EH (cell line): ENCODE data around the gene PKP3.
"Not testable (repeated sequence)": the region's sequence is repeated elsewhere in the genome, so short reads cannot be mapped to it uniquely, and the experiment has no call there.

Source experiments
- DNase-seq: peaks from one replicate; pipeline ENCODE4 v3.0.0-alpha.2; 2015; ENCODE audit warnings: low read depth

Gene PKP3

DNA sequence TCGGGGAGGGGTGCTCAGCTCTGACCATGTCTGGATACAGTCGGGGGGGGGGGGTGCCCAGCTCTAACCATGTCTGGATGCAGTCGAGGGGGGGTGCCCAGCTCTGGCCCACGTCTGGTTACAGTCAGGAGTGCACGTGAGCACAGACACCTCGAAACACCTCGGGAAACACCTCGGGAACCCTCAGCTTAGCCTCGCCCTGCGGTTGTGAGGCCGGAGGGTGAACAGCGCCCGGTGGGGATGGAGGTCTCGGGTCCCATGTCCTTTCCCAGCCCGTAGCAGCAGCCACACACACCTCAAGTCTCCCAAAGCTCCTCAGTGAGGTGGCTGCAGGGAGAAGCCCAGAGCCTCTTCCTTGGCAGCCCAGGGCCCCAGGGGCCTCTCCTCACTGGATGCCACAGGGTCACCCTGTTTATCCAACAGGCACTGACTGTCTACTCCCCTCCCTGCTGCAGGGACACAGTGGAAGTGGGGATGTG, 18.7 kb downstream of the PKP3 start:
- DNase-seq = no peak

GRCh38 chr11:413120-414081, 19.4 kb downstream of the PKP3 start:
- DNase-seq = peak; percentile 19

- no peak for DNase-seq
These were observed 20.4 kb downstream of the PKP3 start for GRCh38 chr11:414318-414857.

- DNase-seq = no peak
These were observed 21.6 kb downstream of the PKP3 start for GRCh38 chr11:415640-416041.

DNA sequence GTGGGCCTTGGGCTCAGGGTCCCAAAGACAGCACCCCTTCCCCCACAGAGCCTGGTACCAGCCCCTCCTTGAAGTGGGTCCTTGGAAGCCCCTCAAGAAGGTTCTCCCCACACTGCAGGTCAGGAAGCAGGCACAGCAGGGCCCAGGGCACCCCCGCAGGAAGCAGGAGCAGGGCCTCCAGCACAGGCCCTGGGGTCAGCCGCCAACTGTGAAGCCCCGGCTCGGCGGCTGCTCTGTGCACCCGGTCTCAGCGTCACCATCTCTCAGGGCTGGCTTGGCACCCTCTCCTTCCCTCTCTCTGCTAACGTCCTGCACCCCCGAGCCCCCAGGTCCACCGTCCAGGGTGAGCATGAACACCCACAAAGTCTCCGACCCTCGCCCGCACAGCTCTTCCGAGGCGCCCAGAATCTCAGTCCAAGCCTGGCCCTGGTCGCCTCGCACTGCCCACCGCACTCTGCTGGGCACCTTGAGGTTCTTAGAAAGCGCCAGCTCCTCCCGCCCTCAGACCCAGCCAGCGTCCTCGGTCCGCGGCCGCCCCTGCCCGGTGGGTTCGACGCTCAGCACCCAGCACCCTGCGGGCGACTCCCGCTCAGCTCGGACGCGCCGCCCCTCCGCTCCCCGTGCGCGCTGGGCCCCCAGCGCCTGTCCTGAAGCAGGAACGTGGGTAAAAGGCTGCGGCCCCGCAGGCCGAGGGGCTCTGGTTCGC, 22.2 kb downstream of the PKP3 start:
- no peak for DNase-seq

DNA sequence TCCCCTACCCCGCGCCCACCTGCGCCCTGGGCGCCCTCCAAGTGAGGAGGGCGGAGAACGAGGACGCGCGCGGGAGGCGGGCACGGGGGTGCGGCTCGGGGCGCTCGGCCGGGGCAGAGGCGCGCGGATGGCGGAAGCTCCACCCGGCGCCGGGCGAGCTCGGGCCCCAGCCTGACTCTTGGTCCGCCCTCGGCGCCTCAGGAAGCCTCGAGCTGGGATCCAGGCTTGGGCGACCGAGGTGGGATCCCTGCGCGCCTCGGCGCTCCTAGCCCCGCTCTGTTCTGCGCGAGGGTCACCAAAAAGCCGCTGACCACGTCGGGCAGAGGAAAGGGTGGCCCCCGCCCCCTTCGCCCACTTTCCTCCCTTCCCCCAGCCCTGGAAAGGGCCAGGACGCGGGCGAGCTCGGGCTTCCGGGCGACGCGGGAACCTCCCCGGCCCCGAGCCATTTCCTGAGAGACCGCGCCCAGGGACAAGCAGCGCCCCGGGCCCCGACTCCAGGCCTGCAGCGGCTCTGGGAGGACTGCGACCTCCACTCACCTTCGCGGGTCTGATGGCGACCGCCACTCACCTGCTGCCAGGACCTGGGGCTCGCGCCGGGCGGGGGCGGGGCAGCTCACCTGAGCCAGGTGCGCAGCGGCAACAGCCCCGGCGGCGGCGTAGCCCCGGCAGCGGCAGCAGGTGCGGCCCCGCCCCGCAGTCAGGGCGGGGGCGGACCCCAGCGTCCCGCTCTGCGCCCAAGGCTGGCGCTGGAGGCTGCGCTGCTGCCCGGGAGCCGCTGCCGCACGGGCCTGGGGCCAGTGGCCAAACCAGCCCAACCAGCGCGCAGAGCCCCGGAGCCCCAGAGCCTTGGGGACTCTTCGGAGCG, 23.0 kb downstream of the PKP3 start:
- DNase-seq = peak; percentile 47

- DNase-seq = no peak
These were observed 23.8 kb downstream of the PKP3 start for GRCh38 chr11:417652-418342.

DNA sequence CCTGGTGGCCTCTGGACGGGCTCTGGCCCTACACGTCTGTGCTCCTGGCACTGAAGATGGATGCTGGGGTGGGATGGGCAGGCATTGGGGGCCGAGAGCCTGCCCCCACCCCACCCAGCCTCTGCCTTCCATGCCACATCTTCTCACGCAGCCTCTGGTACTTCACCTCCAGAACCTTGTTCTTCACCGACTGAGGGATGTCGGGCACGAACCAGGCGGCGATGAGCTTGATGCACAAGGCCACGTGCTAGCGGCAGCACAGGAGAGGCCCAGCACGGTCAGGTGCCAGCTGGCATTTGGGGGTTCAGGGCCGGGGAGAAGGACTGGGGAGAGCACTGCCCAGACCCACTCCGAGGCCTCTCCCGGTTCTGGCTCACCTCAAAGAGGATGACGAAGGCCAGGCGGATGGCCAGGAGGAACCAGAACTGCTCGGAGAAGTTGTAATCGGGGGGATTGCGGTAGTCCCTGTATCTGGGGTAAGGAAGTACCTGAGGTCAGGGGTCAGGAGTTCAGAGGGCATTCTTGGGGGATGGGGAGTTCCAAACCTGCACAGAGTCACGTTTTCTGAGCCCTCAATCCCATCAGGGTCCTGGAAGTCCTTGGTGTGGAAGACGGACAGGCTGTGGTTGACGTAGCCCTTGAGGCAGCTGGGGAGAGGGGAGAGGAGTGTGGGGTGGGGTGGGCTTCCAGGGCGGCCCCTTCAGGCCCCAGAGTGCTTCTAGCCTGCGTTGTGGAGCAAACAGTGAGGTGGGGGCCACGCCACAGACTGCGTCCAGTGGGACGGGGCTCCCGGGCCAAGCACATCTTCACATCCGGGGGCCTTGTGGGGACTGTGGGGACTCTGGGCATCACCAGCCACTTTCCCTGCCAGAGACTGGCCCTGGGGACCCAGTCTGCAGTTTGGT, 24.6 kb downstream of the PKP3 start:
- no peak for DNase-seq

GRCh38 chr11:419248-420005, 25.4 kb downstream of the PKP3 start:
- DNase-seq = no peak

GRCh38 chr11:420054-420910, 26.3 kb downstream of the PKP3 start:
- no peak for DNase-seq

GRCh38 chr11:420911-421321, 26.9 kb downstream of the PKP3 start:
- DNase-seq = no peak

DNA sequence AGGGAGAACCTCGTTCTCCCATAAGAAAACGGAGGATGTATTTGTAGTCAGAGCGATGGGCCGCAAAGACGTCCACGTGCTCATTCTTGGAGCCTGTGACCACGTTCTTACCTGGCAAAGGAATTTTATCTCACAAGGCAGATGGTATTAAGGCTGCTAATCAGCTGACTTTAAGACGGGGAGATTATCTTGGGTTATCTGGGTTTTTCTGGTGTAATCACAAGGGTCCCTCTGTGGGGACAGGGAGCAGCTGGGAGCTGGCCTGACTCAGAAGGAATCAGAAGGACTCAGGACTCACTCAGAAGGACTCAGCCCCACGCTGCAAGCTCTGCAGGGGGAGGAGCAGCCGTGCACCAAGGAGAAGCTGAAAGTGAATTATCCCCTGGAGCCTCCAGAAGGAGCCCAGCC, 28.2 kb downstream of the PKP3 start:
- DNase-seq = no peak

DNA sequence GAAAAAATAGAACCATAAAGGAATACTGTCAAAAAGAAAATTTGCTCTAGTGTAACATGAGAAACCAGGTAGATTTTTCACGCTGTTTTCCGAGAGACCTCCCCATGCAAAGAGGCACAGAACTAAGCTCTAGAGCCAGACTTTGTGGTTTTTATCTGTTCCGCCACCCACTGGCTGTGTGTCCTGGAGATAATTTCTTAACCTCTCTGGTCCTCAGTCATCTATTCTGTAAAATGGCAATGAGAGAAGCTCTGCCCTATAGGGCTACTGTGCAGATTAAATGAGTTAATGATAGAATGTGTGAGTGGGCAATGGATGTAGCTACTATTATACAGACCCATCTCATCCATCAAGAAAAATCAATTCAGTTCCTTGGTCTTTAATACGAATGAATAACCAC, 30.2 kb downstream of the PKP3 start:
- no peak for DNase-seq

DNA sequence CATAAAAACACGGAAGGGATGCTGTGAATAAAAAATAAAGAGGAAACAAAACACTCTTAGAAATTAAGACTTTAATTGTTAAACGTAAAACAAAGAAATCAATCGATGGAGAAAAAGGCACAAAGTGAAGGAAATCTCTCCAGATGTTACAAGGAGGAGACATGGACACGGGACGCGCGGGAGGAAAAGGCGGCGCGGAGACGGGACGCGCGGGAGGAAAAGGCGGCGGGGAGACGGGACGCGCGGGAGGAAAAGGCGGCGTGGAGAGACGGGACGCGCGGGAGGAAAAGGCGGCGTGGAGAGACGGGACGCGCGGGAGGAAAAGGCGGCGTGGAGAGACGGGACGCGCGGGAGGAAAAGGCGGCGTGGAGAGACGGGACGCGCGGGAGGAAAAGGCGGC, 30.8 kb downstream of the PKP3 start:
- not testable (repeated sequence) for DNase-seq

- no peak for DNase-seq
These were observed 31.3 kb downstream of the PKP3 start for GRCh38 chr11:425301-425700.

DNA sequence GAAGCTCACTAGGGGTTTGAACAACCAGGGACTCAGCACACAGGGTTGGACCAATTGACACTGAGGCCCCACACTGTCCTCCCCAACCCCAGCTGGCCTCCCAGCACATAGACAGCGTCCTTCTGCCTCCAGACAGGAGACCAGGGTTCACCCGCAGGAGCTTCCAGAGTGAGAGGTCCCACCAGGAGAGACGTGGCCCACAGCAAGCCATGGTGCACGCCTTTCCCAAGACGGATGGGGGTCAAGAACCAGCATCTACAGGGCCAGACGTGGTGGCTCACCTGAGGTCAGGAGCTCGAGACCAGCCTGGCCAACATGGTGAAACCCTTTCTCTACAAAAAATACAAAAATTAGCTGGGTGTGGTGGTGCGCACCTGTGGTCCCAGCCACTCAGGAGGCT, 32.8 kb downstream of the PKP3 start:
- DNase-seq = no peak

DNA sequence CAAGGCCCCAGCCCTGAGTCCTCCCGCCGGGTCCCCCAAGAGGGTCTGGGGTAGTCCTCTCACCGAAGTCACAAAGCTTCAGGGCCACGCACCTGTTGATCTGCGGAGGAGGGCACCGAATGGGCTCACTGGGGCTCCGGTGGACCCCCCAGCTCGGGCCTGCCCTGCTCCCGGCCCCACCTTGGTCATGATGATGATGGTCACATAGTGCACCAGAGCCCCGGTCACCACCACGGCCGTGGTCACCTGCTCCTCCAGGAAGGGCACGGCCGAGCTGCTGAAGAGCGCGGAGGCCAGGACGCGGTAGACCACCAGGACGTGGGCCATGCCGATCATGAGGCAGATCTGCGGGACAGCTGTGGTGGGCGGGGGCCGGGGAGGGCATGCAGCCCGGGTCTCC, 34.3 kb downstream of the PKP3 start:
- no peak for DNase-seq

GRCh38 chr11:429391-429790, 35.4 kb downstream of the PKP3 start:
- no peak for DNase-seq
